MM.1S (cell line): Measurements from ENCODE around the gene CCDC74A.

Experiments
- DNase-seq: peaks from one replicate; pipeline ENCODE4 v3.0.0-alpha.2; 2015
- H2AFZ ChIP-seq: fragments of 300-600 bp; sonication (generic); 2 replicates; pipeline ENCODE4 v1.6.0; 2016; ENCODE audit warnings: antibody characterized with exemption, low read length
- H3F3A ChIP-seq: fragments of 300-600 bp; sonication (generic); 2 replicates; pipeline ENCODE4 v1.6.1; 2016; ENCODE audit warnings: mild to moderate bottlenecking, antibody characterized with exemption, low read length, moderate library complexity, mixed read lengths; ENCODE audit not compliant: insufficient read depth
- H3K27ac ChIP-seq: fragments of 300-600 bp; sonication (generic); 2 replicates; pipeline ENCODE4 v1.5.1; 2016; ENCODE audit warnings: mild to moderate bottlenecking, low read length
- H3K27me3 ChIP-seq: fragments of 300-600 bp; sonication (generic); replicated peaks from 2 replicates; pipeline ENCODE4 v1.6.0; 2016; ENCODE audit warnings: low read length; ENCODE audit not compliant: insufficient read depth
- H3K36me3 ChIP-seq: fragments of 300-600 bp; sonication (generic); replicated peaks from 2 replicates; pipeline ENCODE4 v1.6.1; 2016; ENCODE audit warnings: mild to moderate bottlenecking, low read length, mixed read lengths; ENCODE audit not compliant: insufficient read depth
- H3K4me1 ChIP-seq: fragments of 300-600 bp; sonication (generic); 2 replicates; pipeline ENCODE4 v1.6.1; 2016; ENCODE audit warnings: low read length, mixed read lengths
- H3K4me2 ChIP-seq: fragments of 300-600 bp; sonication (generic); 2 replicates; pipeline ENCODE4 v1.6.0; 2016; ENCODE audit warnings: low read depth, low read length
- H3K4me3 ChIP-seq: fragments of 300-600 bp; sonication (generic); 2 replicates; pipeline ENCODE4 v1.5.1; 2016; ENCODE audit warnings: low read length, mixed read lengths
- H3K79me2 ChIP-seq: fragments of 300-600 bp; sonication (generic); 2 replicates; pipeline ENCODE4 v1.6.1; 2016; ENCODE audit warnings: mixed run types, low read length, mixed read lengths
- H3K9ac ChIP-seq: fragments of 300-600 bp; sonication (generic); 2 replicates; pipeline ENCODE4 v1.6.1; 2016; ENCODE audit warnings: low read length, mixed read lengths
- H3K9me2 ChIP-seq: fragments of 300-600 bp; sonication (generic); replicated peaks from 2 replicates; pipeline ENCODE4 v1.6.1; 2016; ENCODE audit warnings: mild to moderate bottlenecking, low read length, mixed read lengths; ENCODE audit not compliant: insufficient read depth
- H3K9me3 ChIP-seq: fragments of 300-600 bp; sonication (generic); replicated peaks from 2 replicates; pipeline ENCODE4 v1.6.1; 2016; ENCODE audit warnings: mild to moderate bottlenecking, low read length, mixed read lengths; ENCODE audit not compliant: insufficient read depth
- H4K20me1 ChIP-seq: fragments of 300-600 bp; sonication (generic); 2 replicates; pipeline ENCODE4 v1.6.1; 2016; ENCODE audit warnings: mild to moderate bottlenecking, low read length, moderate library complexity, mixed read lengths; ENCODE audit not compliant: insufficient read depth
- EZH2 ChIP-seq: fragments of 300-600 bp; sonication (generic); optimal IDR thresholded peaks from 2 replicates; pipeline ENCODE3; 2017; ENCODE audit warnings: low read depth, mild to moderate bottlenecking, antibody characterized with exemption, low read length, mixed read lengths
- EZH2phosphoT487 ChIP-seq: fragments of 300-600 bp; sonication (generic); IDR thresholded peaks from 2 replicates; pipeline ENCODE4 v1.6.1; 2018; ENCODE audit warnings: antibody characterized with exemption, low read length
- TF ChIP-seq, protein P1 (sequence below): fragments of 300-600 bp; sonication (generic); IDR thresholded peaks from 2 replicates; pipeline ENCODE4 v1.5.1; 2016; ENCODE audit warnings: antibody characterized with exemption, low read length, mixed read lengths

The CCDC74A gene

DNA sequence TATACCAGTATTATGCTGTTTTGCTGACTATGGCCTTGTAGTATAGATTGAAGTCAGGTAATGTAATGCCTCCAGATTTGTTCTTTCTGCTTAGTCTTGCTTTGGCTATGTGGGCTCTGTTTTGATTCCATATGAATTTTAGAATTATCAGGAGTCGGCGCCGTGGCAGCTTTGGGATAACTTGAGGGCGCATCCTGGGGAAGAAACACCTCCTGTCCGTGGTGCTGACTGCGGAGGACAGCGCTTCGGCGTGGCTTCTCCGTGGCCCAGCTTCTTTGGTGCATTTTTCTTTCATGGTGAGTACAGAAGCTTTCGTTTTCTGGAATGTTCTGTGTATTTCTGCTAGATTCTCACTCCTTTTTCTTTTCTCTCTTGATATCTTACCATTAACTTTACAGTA is 25.2 kb downstream of the CCDC74A start:
- H3K4me3 ChIP-seq, result no peak overlapping the region
- TF ChIP-seq EZH2 (no peak), EZH2phosphoT487 (no peak)
- TF ChIP-seq, protein P1, sequence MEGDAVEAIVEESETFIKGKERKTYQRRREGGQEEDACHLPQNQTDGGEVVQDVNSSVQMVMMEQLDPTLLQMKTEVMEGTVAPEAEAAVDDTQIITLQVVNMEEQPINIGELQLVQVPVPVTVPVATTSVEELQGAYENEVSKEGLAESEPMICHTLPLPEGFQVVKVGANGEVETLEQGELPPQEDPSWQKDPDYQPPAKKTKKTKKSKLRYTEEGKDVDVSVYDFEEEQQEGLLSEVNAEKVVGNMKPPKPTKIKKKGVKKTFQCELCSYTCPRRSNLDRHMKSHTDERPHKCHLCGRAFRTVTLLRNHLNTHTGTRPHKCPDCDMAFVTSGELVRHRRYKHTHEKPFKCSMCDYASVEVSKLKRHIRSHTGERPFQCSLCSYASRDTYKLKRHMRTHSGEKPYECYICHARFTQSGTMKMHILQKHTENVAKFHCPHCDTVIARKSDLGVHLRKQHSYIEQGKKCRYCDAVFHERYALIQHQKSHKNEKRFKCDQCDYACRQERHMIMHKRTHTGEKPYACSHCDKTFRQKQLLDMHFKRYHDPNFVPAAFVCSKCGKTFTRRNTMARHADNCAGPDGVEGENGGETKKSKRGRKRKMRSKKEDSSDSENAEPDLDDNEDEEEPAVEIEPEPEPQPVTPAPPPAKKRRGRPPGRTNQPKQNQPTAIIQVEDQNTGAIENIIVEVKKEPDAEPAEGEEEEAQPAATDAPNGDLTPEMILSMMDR, result no peak
- no peaks in the 10 kb centered on the region for H3K27me3 ChIP-seq

DNA sequence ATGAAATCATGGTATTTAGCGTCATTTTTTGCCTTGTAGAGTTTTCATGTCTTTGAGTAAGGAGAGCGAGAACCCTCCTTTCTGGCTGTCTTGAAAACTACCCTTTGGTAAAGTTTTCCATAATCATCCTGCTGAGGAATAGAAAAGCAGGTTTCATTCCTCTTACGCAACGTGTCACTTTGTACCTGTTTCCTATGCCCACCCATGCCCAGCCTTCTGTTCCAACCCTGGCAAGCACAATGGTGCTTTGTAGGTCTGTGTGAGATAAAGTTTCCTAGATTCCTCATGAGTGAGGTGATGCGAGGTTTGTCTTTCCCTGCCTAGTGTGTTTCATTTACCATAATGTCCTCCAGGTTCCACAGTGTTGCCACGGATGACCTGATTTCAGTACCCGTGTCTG is 29.3 kb downstream of the CCDC74A start:
- Histone ChIP-seq H4K20me1 (no peaks in the 10 kb centered on the region), H3K27ac (no peak overlapping the region), H2AFZ (no peak overlapping the region), H3K79me2 (no peaks in the 10 kb centered on the region), H3K9me2 (no peaks in the 10 kb centered on the region), H3K4me1 (no peaks in the 10 kb centered on the region), H3K4me2 (no peak overlapping the region), H3F3A (no peaks in the 10 kb centered on the region), H3K4me3 (no peak overlapping the region), H3K27me3 (no peaks in the 10 kb centered on the region), H3K9ac (no peak overlapping the region), H3K36me3 (no peaks in the 10 kb centered on the region), H3K9me3 (no peaks in the 10 kb centered on the region)
- DNase-seq, result no peak
- no peak for TF ChIP-seq EZH2phosphoT487

More for the DNA sequence above, 25.2 kb downstream of the CCDC74A start:
- no peak for DNase-seq
- Histone ChIP-seq H3K9me3 (no peaks in the 10 kb centered on the region), H3K79me2 (no peaks in the 10 kb centered on the region), H3F3A (no peaks in the 10 kb centered on the region), H3K27ac (no peak overlapping the region), H3K4me2 (no peak overlapping the region), H3K9me2 (no peaks in the 10 kb centered on the region), H3K4me1 (no peaks in the 10 kb centered on the region), H4K20me1 (no peaks in the 10 kb centered on the region), H3K36me3 (no peaks in the 10 kb centered on the region), H3K9ac (no peak overlapping the region), H2AFZ (no peak overlapping the region)

DNA sequence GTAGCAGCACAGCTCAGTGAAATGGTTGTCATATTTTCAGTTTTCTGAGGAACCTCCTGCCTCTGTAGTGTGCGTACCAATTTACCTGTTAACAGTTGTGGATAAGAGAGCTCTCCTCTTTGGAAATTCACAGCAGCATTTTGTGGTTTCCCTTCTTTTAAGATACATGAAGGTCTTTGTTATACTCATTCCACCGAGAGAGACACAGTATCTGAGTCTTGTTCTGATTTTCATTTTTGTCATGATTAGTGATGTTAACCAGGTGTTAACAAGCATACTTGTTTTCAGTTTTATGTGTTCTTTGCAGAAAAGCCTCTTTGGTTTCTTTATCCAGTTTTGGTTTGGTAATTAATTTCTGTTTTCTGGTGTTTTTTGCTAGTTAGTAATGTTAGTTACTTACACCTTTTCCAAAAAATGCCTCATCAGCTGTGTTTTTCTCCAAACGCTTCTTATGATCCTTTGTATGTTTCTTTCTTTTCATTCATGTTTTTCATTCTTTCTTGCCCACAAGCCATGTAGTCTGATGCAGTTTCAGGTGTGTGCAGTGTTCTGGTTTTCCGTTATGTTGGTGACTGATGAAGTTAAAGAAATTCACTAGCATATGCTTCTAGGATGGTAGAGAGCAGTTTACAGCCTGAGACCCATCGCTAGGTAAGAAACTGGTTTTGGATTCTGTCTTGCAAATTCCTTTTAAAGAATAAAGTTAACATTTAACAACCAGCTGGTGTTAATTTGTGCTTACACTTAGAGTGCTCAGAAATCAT is 30.1 kb downstream of the CCDC74A start:
- no peak for DNase-seq
- no peaks in the 10 kb centered on the region for H3K36me3 ChIP-seq
- no peak overlapping the region for H3K4me2 ChIP-seq
- TF ChIP-seq EZH2phosphoT487 (no peak), EZH2 (no peak)
- TF ChIP-seq, protein P1, result no peak
- no peaks in the 10 kb centered on the region for H3F3A ChIP-seq
- no peaks in the 10 kb centered on the region for H3K79me2 ChIP-seq
- H4K20me1 ChIP-seq, result no peaks in the 10 kb centered on the region
- H3K27ac ChIP-seq, result no peak overlapping the region
- no peaks in the 10 kb centered on the region for H3K4me1 ChIP-seq
- no peak overlapping the region for H2AFZ ChIP-seq
- no peaks in the 10 kb centered on the region for H3K9me3 ChIP-seq
- H3K27me3 ChIP-seq, result no peaks in the 10 kb centered on the region
- H3K9ac ChIP-seq, result no peak overlapping the region
- H3K4me3 ChIP-seq, result no peak overlapping the region
- no peaks in the 10 kb centered on the region for H3K9me2 ChIP-seq

DNA sequence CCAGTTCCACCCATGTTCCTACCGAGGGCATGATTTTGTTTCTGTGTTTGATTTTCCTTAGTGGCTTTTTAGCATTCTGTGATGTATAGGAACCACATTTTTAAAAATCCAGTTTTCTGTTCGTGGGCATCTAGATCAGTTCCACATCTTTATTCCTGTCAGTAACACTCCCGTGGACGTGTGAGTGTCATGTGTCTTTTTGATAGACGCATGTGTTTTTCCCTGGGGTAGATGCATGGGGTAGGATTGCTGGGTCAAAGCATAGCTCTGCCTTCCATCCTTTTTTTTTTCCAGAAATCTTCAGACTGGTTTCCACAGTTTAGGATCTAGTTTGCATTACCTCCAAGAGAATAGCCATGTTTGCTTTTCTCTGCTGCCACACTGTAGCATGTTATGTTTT is 38.7 kb downstream of the CCDC74A start:
- no peaks in the 10 kb centered on the region for H3K27me3 ChIP-seq
- no peaks in the 10 kb centered on the region for H3K79me2 ChIP-seq
- no peaks in the 10 kb centered on the region for H3F3A ChIP-seq
- no peaks in the 10 kb centered on the region for H3K9me3 ChIP-seq
- H3K4me3 ChIP-seq, result no peak overlapping the region
- no peak overlapping the region for H3K27ac ChIP-seq
- no peaks in the 10 kb centered on the region for H3K4me1 ChIP-seq
- no peak overlapping the region for H3K4me2 ChIP-seq
- no peaks in the 10 kb centered on the region for H3K9me2 ChIP-seq
- H4K20me1 ChIP-seq, result no peaks in the 10 kb centered on the region
- no peak for TF ChIP-seq EZH2phosphoT487
- TF ChIP-seq EZH2, result no peak
- TF ChIP-seq, protein P1, result no peak
- DNase-seq, result no peak
- no peaks in the 10 kb centered on the region for H3K36me3 ChIP-seq
- H3K9ac ChIP-seq, result no peak overlapping the region
- no peak overlapping the region for H2AFZ ChIP-seq
